Measurements from ENCODE around the gene FAM83G. TPM values are rescaled to one million over a fixed set of nuclear protein-coding genes. Genes with fewer than 3 reads are reported as not detected.

FAM83G gene
- total RNA-seq, 1 experiment from 2014 or later: 38.7 TPM

GRCh38 chr17:18999394-18999793, 5.2 kb downstream of the FAM83G start:
- no peak overlapping the region for H3K9ac ChIP-seq (ENCODE audit: extremely low read depth, insufficient read length, low read length)
- H2BK20ac ChIP-seq (ENCODE audit: low read depth, low read length, poor library complexity, severe bottlenecking): no peak overlapping the region
- Mint-ChIP-seq H3K36me3 (ENCODE audit: insufficient read depth in 1 of 3, low read depth in 3 of 3) (peaks cover 20 to 58% (median 43%) of the 10 kb centered on the region in 3 experiments), H3K27ac (no peak overlapping the region), H3K4me1 (peaks cover 16 to 19% of the 10 kb centered on the region in 2 experiments), H3K9me3 (peaks cover 4 to 8% of the 10 kb centered on the region in 2 experiments), H3K27me3 (ENCODE audit: low read depth) (no peaks in the 10 kb centered on the region; the same call in 1 of the 2 replicates), H3K4me3 (no peak overlapping the region)
- no peak overlapping the region for H2BK12ac ChIP-seq (ENCODE audit: insufficient read length, low read depth, low read length)
- no peak overlapping the region for H2BK15ac ChIP-seq (ENCODE audit: low read depth, low read length)
- peaks cover 9% of the 10 kb centered on the region for H3K79me1 ChIP-seq (ENCODE audit: insufficient read depth, low read depth, low read length, poor library complexity, severe bottlenecking)
- peaks cover 12% of the 10 kb centered on the region for H3K23me2 ChIP-seq (ENCODE audit: insufficient read length, low read depth, low read length, poor library complexity, severe bottlenecking)
- no peak overlapping the region for H3K4me2 ChIP-seq (ENCODE audit: insufficient read depth, insufficient read length, low read length)
- H4K8ac ChIP-seq (replicated peaks; ENCODE audit: insufficient read length, low read depth, low read length): no peak overlapping the region
- H3K23ac ChIP-seq (ENCODE audit: insufficient read length, low read depth, low read length): no peak overlapping the region
- H3K4ac ChIP-seq (ENCODE audit: low read depth, low read length): no peak overlapping the region
- H3K18ac ChIP-seq (ENCODE audit: insufficient read length, low read depth, low read length): no peak overlapping the region
- H3K27me3 ChIP-seq (ENCODE audit: insufficient read depth, low read length): no peaks in the 10 kb centered on the region
- peaks cover 5% of the 10 kb centered on the region; the same call in 1 of the 2 replicates for H3K79me2 ChIP-seq (ENCODE audit: insufficient read depth, low read length)
- H2BK5ac ChIP-seq (ENCODE audit: insufficient read length, low read length): no peak overlapping the region
- no peaks in the 10 kb centered on the region for H4K20me1 ChIP-seq (ENCODE audit: control insufficient read depth, insufficient read depth, insufficient read length)
- H4K91ac ChIP-seq (ENCODE audit: insufficient read length, low read depth, low read length): no peak overlapping the region
- TF ChIP-seq CTCF (conservative IDR thresholded peaks at IDR 0.05): no peak
- no peaks in the 10 kb centered on the region for H3K9me3 ChIP-seq (ENCODE audit: control insufficient read depth, low read depth, low read length)
- no peak overlapping the region for H4K5ac ChIP-seq (ENCODE audit: insufficient read length, low read depth, low read length)
- WGBS (ENCODE audit: extremely low coverage, insufficient read length, low lambda C conversion rate): no CpG with 5 or more reads among the region's 8 CpGs
- H3K14ac ChIP-seq (ENCODE audit: insufficient read depth, low read length): no peak overlapping the region
- no peak for DNase-seq
- H3K56ac ChIP-seq (ENCODE audit: insufficient read length, low read depth, low read length): no peak overlapping the region
- H3T11ph ChIP-seq (ENCODE audit: low read length): no peak overlapping the region
- no peak overlapping the region for H2AFZ ChIP-seq (ENCODE audit: low read length)
- no peak overlapping the region for H2BK120ac ChIP-seq (ENCODE audit: low read depth, low read length, poor library complexity, severe bottlenecking)
- H2AK5ac ChIP-seq (ENCODE audit: insufficient read length, low read length): no peak overlapping the region
- H3K4me1 ChIP-seq (ENCODE audit: insufficient read depth, low read length): no peaks in the 10 kb centered on the region; the same call in 1 of the 2 replicates
- no peak overlapping the region for H3K27ac ChIP-seq (ENCODE audit: insufficient read length, low read depth, low read length)
